ENCODE data around the gene PRKACG.
"Not testable (repeated sequence)": the region's sequence is repeated elsewhere in the genome, so short reads cannot be mapped to it uniquely, and the experiment has no call there.

PRKACG gene

GRCh38 chr9:69023650-69024049 lies 9.7 kb upstream of the PRKACG start:
- peak; percentile 92 for DNase-seq

GRCh38 chr9:69020301-69021145 lies 6.6 kb upstream of the PRKACG start:
- DNase-seq, result peak; percentile 28

GRCh38 chr9:69019808-69020207 lies 5.9 kb upstream of the PRKACG start:
- DNase-seq, result peak; percentile 46

- DNase-seq, result peak; percentile 9
Measured at GRCh38 chr9:69018737-69019136, 4.8 kb upstream of the PRKACG start.

GRCh38 chr9:69016191-69017096 lies 2.5 kb upstream of the PRKACG start:
- peak; percentile 15 for DNase-seq

- no peak for DNase-seq
Measured at GRCh38 chr9:69013382-69013727, 558 bp downstream of the PRKACG start.

GRCh38 chr9:69012696-69013381 lies 1.1 kb downstream of the PRKACG start:
- DNase-seq, result no peak

- no peak for DNase-seq
Measured at GRCh38 chr9:69009708-69010107, 4.2 kb downstream of the PRKACG start.

- no peak for DNase-seq
Measured at GRCh38 chr9:69004836-69005235, 9.1 kb downstream of the PRKACG start.

GRCh38 chr9:69003051-69003450 lies 10.9 kb downstream of the PRKACG start:
- no peak for DNase-seq

- no peak for DNase-seq
Measured at GRCh38 chr9:69001921-69002320, 12.0 kb downstream of the PRKACG start.

- DNase-seq, result peak; percentile 93
Measured at GRCh38 chr9:68999393-69000105, 14.4 kb downstream of the PRKACG start.

- peak; percentile 25 for DNase-seq
Measured at GRCh38 chr9:68998812-68999211, 15.1 kb downstream of the PRKACG start.

- peak; percentile 24 for DNase-seq
Measured at GRCh38 chr9:68998385-68998784, 15.5 kb downstream of the PRKACG start.

- DNase-seq, result no peak
Measured at GRCh38 chr9:68997666-68998065, 16.2 kb downstream of the PRKACG start.

GRCh38 chr9:68996462-68996861 lies 17.5 kb downstream of the PRKACG start:
- DNase-seq, result no peak

- no peak for DNase-seq
Measured at GRCh38 chr9:68995776-68996175, 18.1 kb downstream of the PRKACG start.

GRCh38 chr9:68991457-68991856 lies 22.5 kb downstream of the PRKACG start:
- DNase-seq, result peak; percentile 15

GRCh38 chr9:68986949-68987348 lies 27.0 kb downstream of the PRKACG start:
- not testable (repeated sequence) for DNase-seq

GRCh38 chr9:68983522-68984424 lies 30.1 kb downstream of the PRKACG start:
- DNase-seq, result peak; percentile 53

- DNase-seq, result peak; percentile 34
Measured at GRCh38 chr9:68983008-68983411, 30.9 kb downstream of the PRKACG start.
